ENCODE results near the gene PEX3.
"Not testable (repeated sequence)": the region's sequence is repeated elsewhere in the genome, so short reads cannot be mapped to it uniquely, and the experiment has no call there.

PEX3 gene

GRCh38 chr6:143506620-143507019 lies 56.0 kb downstream of the PEX3 start:
- DNase-seq (ENCODE audit: low read depth, low spot score), result no peak

GRCh38 chr6:143507358-143508145 lies 56.9 kb downstream of the PEX3 start:
- no peak for DNase-seq (ENCODE audit: low read depth, low spot score)

GRCh38 chr6:143510326-143510725 lies 59.7 kb downstream of the PEX3 start:
- DNase-seq (ENCODE audit: low read depth, low spot score), result not testable (repeated sequence)

- peak; percentile 36 for DNase-seq (ENCODE audit: low read depth, low spot score)
Measured at GRCh38 chr6:143510991-143511891, 60.6 kb downstream of the PEX3 start, which contains the start of gene FUCA2. Gene FUCA2, minus strand, starts transcription at chr6:143511720. Its CDS starts 86 bp downstream, at chr6:143511634.

DNA sequence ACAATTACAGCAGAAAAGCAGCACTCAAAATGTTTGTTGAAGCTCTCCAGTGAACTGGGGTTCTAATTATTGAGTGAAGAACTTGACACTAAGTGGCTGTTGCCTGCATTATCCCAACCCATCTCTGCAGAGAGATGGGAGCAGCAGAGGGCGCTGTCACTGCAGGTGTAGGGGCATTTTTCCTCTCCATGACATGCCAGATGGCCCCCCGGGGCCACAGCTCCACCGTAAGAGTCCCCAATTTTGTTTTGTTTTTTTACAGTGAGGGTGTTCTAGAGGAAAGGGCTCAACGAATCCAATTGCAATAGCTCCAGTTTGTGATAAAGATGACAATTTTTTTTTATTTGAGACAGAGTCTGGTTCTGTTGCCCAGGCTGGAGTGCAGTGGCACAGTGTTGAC lies 62.8 kb downstream of the PEX3 start:
- no peak for DNase-seq (ENCODE audit: low read depth, low spot score)

GRCh38 chr6:143515061-143515760 lies 64.6 kb downstream of the PEX3 start:
- no peak for DNase-seq (ENCODE audit: low read depth, low spot score)

DNA sequence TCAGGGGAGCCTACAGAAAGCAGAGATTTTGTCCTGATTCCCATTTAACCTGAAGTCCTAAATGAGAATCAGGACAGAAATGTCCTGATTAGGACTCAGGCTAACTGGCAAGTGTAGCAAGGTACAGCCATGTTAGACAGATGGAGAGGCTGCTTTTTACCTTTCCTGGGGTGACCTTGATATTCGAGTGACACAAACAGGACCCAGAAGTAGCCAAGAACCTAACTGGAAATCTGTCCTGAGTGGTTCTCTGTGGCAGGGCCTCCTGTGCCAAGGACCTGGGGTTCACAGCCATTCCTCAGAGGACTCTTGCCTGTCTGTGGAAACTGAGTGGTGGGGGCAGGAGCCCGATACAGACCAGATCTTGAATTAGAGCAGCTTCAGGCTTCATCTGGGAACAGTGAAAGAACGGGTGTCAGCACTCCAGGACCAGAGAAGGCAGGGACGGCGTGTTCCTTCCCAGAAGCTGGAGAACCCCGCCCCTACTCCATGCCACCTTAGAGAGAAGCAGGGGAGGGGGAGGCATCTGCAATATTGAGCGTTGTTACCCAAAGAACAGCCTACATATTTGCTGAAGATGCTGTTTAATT lies 65.3 kb downstream of the PEX3 start:
- no peak for DNase-seq (ENCODE audit: low read depth, low spot score)

DNA sequence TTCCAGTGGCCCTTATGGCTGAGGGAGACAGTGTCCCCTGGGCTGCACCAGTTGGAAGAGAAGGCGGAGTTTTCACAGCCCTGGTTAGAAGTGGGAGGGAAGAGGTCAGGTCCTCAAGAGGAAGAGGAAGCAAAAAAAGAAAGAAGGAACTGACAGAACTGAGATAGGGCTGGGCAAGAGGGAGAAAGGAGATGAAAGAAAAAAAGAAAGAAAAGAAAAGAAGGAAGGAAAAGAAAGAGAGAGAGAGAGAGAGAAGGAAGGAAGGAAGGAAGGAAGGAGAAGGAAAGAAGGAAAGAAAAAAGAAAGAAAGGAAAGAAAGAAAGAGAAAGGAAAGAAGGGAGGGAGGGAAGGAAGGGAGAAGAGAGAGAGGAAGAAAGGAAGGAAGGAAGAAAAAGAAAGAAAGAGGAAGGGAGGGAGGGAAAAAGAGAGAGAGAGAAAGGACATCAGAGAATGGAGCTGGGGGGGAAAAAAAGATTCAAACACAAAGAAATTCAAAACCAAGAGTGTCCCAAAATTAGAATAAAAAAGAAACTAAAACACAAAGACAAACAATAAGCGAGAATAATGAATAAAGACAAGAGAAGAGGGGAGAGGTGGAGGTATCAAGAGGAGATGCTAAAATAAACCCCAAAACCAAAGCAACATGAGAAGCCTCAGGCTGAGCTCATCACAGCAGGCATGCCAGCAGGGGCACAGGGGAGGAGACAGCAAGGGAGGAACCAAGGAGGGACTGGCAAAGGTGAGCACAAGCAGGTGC lies 66.3 kb downstream of the PEX3 start:
- DNase-seq (ENCODE audit: low read depth, low spot score), result no peak

GRCh38 chr6:143517447-143517773 lies 66.8 kb downstream of the PEX3 start:
- no peak for DNase-seq (ENCODE audit: low read depth, low spot score)

DNA sequence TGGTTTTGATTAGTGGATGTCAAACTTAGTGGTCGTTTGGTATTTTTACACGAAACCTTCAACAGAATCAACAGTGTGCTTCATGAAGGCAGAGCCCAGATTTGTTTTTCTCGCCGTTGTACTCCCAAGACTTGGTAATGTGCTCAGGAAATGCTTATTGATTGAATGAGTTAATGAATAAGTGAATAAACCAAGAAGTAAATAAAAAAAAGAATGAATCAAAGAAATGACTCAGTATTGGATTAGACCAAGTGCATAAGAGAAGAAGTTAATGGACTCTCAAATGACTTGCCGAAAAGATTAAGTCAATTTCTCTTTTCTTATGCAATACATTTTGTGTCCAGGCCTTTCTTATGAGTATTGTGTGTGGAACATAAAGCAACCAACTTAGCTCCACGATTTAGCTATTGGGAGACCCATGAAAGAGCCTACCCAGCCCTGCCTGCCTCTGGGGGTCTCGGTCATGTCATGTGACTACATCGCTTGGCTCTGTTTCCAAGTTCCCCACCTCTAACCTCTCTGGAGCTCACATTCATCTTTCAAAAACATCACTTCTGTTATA lies 71.5 kb downstream of the PEX3 start:
- no peak for DNase-seq (ENCODE audit: low read depth, low spot score)

- no peak for DNase-seq (ENCODE audit: low read depth, low spot score)
Measured at GRCh38 chr6:143525356-143525755, 74.8 kb downstream of the PEX3 start.

DNA sequence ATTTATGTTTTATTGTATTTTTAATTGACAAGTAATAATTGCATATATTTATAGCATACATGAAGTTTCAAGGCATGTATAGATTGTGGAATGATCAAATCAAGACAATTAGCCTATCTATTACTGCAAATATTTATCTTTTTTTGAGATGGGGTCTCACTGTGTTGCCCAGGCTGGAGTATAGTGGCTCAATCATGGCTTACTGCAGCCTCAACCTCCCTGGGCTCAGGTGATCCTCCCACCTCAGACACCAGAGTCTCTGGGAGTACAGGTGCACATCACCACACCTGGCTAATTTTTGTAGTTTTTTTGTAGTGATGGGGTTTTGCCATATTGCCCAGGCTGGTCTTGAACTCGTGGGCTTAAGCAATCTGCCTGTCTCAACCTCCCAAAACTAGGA lies 77.1 kb downstream of the PEX3 start:
- no peak for DNase-seq (ENCODE audit: low read depth, low spot score)

GRCh38 chr6:143528164-143528811 lies 77.7 kb downstream of the PEX3 start:
- no peak for DNase-seq (ENCODE audit: low read depth, low spot score)

GRCh38 chr6:143529095-143529494 lies 78.5 kb downstream of the PEX3 start:
- no peak for DNase-seq (ENCODE audit: low read depth, low spot score)

DNA sequence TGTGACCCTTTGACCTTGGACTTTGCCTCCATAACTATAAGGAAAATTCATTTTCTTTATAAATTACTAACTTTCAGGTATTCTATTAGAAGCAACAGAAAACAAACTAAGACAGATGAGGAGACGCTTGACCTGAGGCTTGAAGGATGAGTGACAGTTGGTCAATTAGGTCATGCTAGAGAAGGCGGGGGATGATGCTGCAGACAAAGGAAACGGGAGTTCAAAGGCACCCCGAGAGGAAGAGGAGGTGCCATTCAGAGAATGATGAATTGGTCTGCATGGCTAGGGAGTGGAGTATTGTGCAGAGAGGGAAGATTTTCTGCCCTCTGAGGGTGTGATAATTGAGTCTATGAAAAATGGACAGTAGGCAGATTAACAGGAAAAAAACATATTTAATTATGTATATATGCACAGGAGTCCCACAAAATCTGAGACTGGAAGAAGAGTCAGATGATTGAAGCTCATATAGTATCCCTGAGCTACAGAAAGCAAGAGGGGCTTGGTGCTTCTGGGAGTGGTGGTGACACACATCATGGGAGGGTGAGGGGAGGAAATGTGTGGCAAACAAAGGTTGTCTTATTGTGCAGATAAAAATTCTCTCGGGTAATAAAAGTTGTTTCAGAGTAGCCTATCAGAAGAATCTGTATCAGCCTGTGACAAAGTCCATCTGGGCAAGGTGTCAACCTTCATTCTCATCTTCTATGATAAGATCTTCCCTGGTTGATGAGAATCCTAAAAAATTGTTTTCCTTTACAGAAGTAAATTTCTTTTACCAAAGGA lies 81.3 kb downstream of the PEX3 start:
- DNase-seq (ENCODE audit: low read depth, low spot score), result no peak

DNA sequence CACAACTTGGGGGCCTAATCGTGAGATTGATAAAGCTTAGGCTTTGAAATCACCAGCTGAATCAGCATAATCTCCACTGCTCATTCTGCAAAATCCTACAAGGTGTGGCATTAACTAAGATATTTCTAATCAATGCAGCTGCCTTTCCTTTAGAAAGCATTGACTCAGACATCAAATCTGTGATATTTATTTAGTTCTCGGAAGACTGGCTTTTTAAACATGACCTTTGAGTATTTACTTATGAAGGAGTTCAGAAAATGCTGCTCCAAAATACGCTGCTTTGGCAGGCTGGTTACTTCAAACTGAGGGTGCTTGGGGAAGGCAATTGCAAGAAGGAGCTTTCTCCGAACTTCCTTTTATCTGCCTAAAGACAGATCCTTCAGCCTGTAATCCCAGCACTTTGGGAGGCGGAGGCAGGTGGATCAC lies 84.6 kb downstream of the PEX3 start:
- DNase-seq (ENCODE audit: low read depth, low spot score), result no peak

DNA sequence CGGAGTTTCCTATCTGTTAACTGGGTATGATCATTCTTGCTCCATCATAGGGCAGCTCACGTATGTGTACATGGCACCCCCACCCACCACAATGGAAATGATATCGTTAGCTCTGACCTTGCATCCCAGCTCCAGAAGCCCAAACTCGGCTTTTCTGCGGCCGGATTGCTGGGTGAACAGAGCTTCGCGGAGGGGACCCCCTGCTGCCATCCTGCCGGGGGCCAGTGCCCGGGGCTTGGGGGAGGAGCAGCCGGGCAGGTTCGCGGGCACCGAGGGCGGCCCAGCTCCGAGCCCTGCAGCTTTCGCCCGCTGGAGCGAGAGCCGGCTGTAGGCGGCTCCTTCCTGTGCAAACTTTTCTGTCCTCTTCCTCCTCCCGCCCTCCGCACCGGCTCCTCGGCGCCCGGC lies 85.9 kb downstream of the PEX3 start:
- no peak for DNase-seq (ENCODE audit: low read depth, low spot score)

DNA sequence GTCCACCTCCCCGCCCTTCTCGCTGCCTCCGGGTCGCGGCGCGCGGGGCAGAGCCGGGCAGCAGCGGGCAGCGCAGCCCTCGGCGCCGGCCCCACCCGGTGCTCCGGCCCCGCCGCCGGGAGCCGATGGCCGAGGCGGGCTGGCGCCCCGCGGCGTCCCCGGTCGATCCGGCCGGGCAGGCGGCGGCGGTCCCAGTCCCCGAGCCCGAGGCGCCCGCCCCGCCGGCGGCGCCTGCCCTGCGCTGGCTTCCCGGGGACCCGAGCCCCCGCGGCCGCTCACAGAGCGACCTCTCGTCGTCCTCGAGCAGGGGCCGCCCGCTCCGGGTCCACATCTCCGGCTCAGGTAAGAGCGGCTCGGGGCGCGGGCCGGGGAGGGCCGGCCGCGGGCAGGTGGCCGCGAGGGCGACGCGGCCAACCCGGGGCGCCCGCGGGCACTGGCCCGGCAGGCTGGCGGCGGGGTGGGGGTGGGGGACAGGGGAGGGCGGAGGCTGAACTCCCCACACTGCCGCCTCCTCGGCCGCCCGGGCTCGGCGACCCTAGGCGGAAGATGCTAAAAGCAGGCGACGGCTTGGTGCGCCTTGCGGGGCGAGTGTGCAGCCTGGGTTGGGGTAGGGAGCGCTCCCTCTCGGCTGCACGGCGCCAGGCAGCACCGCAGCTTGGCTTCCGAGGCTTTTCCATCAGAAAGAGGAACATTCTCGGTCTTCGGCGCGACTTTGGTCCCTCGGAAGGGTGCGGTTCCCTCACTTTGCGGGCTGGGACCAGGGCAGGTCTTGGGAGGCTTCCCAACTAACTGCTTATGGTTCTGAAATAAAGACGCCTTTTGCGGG lies 86.5 kb downstream of the PEX3 start:
- peak; percentile 34 for DNase-seq (ENCODE audit: low read depth, low spot score)

DNA sequence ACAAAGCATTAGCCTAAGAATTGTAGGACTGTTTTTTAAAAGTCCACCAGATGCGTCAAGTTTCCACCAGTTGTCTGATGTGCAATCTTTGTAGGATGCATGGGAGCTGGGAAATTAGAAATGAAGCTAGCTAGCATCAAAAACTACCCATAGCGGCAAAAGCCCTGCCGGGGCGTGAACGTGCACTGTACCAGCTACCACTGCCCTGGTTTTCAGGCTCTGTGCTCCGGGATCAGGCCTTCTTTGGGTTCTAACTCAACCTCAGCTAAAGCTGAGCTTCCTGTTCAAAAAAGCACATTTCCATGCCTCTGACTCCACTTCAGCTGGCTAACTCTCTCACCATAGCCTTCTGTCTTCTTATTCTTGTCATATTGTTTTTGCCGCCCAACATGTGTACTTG lies 87.8 kb downstream of the PEX3 start:
- no peak for DNase-seq (ENCODE audit: low read depth, low spot score)
